BLaER1 treated with 17β-estradiol and CSF1 and Interleukin-3, amounts not matched to agents 10 nM and 100 nM (cell line): ENCODE results near the gene MSMO1.
"Not testable (repeated sequence)": the region's sequence is repeated elsewhere in the genome, so short reads cannot be mapped to it uniquely, and the experiment has no call there.

Experiments used
- H3K27ac ChIP-seq, 11 experiments: shearing (Covaris generic); formaldehyde crosslinking; 2 replicates each; pipeline ENCODE4 v1.8.1; 2022
- H3K27me3 ChIP-seq, 11 experiments: shearing (Covaris generic); formaldehyde crosslinking; 2 replicates each; pipeline ENCODE4 v1.8.1; 2022
- H3K36me3 ChIP-seq, 11 experiments: shearing (Covaris generic); formaldehyde crosslinking; 2 replicates each; pipeline ENCODE4 v1.8.1; 2022
- H3K4me1 ChIP-seq, 10 experiments: shearing (Covaris generic); formaldehyde crosslinking; 2 replicates each; pipeline ENCODE4 v1.8.1; 2022
- H3K4me2 ChIP-seq, 11 experiments: shearing (Covaris generic); formaldehyde crosslinking; 2 replicates each; pipeline ENCODE4 v1.8.1; 2022
- H3K4me3 ChIP-seq, 10 experiments: shearing (Covaris generic); formaldehyde crosslinking; 2 replicates each; pipeline ENCODE4 v1.8.1; 2022
- H3K9ac ChIP-seq, 11 experiments: shearing (Covaris generic); formaldehyde crosslinking; 2 replicates each; pipeline ENCODE4 v1.8.1; 2022
- H3K9me3 ChIP-seq, 11 experiments: shearing (Covaris generic); formaldehyde crosslinking; replicated peaks in 1 of 11; 2 replicates each; pipeline ENCODE4 v1.8.1; 2022
- H4K20me1 ChIP-seq, 11 experiments: shearing (Covaris generic); formaldehyde crosslinking; 2 replicates each; pipeline ENCODE4 v1.8.1; 2022
- Cebpa-rat ChIP-seq, 11 experiments: shearing (Covaris generic); IDR thresholded peaks; 2 replicates each; pipeline ENCODE4 v1.8.1; 2022

MSMO1 gene

GRCh38 chr4:165335163-165335703 is 7.8 kb downstream of the MSMO1 start:
- Histone ChIP-seq H4K20me1 (peaks cover 0 to 74% (median 42%) of the 10 kb centered on the region in 11 experiments; a peak in 14 of 22 replicates), H3K36me3 (peaks cover 52 to 98% (median 85%) of the 10 kb centered on the region in 11 experiments), H3K4me2 (no peak overlapping the region), H3K27me3 (no peaks in the 10 kb centered on the region), H3K4me3 (no peak overlapping the region), H3K9ac (no peak overlapping the region), H3K9me3 (no peaks in the 10 kb centered on the region), H3K4me1 (peaks cover 13 to 27% (median 25%) of the 10 kb centered on the region in 10 experiments), H3K27ac (no peak overlapping the region)
- TF ChIP-seq Cebpa-rat (IDR thresholded peaks at IDR 0.05): no peak

- peaks cover 0 to 59% (median 27%) of the 10 kb centered on the region in 11 experiments; a peak in 13 of 22 replicates for H4K20me1 ChIP-seq
- no peak overlapping the region for H3K27ac ChIP-seq
- H3K4me2 ChIP-seq: no peak overlapping the region
- no peak for TF ChIP-seq Cebpa-rat (IDR thresholded peaks at IDR 0.05)
- no peak overlapping the region for H3K9ac ChIP-seq
- H3K4me3 ChIP-seq: no peak overlapping the region
- H3K4me1 ChIP-seq: peaks cover 0 to 12% (median 10%) of the 10 kb centered on the region in 10 experiments; a peak in 14 of 20 replicates
- H3K27me3 ChIP-seq: no peaks in the 10 kb centered on the region
- H3K9me3 ChIP-seq: no peaks in the 10 kb centered on the region
- peaks cover 63 to 98% (median 82%) of the 10 kb centered on the region in 11 experiments for H3K36me3 ChIP-seq
Observed at GRCh38 chr4:165336743-165337142, 9.3 kb downstream of the MSMO1 start.

GRCh38 chr4:165342340-165342739 is 14.9 kb downstream of the MSMO1 start:
- peaks cover 47 to 69% (median 61%) of the 10 kb centered on the region in 11 experiments for H3K36me3 ChIP-seq
- H3K27me3 ChIP-seq, H3K4me1 ChIP-seq, H4K20me1 ChIP-seq, H3K4me2 ChIP-seq, H3K4me3 ChIP-seq, H3K9ac ChIP-seq, H3K27ac ChIP-seq, H3K9me3 ChIP-seq: not testable (repeated sequence)

DNA sequence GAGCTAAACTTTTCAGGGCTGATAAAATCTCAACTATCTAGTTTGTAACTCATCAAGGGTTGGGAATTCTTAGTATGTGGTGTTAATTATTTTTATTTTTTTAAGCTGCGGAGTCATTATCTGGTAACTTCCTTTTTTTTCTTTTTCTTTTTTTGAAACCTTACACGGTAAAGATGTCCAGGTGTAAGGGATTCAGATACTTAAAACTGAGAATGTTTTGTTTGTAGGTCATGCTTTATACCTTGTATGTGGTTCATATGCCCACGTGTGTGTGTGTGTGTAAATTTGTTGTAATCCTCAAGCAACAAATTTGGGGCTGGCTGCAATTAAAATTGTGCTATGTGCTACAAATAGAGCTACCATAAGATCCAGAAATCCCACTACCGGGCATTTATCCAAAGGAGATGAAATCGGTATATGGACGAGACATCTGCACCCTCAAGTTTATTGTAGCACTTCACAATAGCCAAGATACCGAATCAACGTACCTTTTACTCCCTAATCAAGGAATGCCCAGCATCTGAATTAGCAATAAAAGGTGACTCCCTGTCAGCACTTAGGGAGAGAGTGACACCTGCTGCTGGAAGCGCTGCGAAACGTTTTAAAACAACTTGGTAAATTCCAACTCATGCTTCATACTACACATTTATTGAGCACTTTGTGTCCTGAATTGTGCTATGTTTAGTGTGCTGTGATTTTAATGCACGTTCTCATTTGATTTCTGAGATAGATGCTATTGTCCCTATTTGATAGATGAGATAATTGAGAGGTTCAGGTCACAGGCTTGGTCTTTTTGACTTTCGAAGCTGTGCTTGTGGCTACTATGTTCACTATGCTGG is 16.1 kb downstream of the MSMO1 start:
- H3K9ac ChIP-seq: no peak overlapping the region
- no peaks in the 10 kb centered on the region for H3K4me1 ChIP-seq
- peaks cover 39 to 57% (median 51%) of the 10 kb centered on the region in 11 experiments for H3K36me3 ChIP-seq
- no peak for TF ChIP-seq Cebpa-rat (IDR thresholded peaks at IDR 0.05)
- no peak overlapping the region for H3K4me2 ChIP-seq
- H3K9me3 ChIP-seq: no peaks in the 10 kb centered on the region
- peaks cover 0 to 4% (median 0%) of the 10 kb centered on the region in 11 experiments; a peak in 1 of 22 replicates for H4K20me1 ChIP-seq
- H3K27ac ChIP-seq: no peak overlapping the region
- H3K4me3 ChIP-seq: no peak overlapping the region
- H3K27me3 ChIP-seq: no peaks in the 10 kb centered on the region

DNA sequence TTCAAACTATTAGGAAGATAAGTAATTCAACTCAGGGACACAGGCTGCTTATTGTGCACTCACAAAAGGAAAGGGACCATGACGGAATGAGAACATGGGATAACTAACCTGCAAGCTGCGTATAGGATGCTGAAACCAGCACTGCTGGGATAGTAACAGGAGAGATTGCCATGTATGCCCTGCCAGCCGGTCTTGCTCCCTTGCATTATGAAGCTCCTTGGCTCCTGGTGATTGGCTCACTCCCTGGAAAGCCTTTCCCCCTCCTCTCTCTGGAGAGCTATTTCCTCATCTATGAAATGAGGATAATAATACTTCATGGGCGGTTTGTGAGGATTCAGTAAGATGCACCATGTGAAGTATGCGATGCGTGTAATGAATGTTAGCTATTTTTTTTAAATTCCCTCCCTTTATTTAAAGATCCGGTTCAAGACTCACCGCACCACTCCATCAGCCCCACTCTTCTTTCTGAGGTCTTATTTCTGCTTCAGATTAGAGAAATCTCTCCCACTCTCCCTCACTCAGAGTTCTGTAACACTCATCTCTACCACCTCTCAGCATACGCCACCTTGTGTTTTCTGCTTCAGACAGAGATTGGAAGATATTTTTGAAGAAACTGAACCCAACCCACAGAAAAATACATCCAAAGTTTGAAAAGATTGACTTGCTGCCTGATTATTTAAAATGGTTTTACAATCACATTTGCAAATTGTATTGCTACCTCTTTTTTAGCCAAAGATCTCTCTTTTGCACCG is 18.4 kb downstream of the MSMO1 start:
- Histone ChIP-seq H4K20me1 (peaks cover 0 to 4% (median 0%) of the 10 kb centered on the region in 11 experiments; a peak in 1 of 22 replicates), H3K9me3 (peaks cover 0 to 9% (median under 1%) of the 10 kb centered on the region in 11 experiments; a peak in 7 of 22 replicates), H3K27ac (no peak overlapping the region), H3K4me3 (no peak overlapping the region), H3K27me3 (no peaks in the 10 kb centered on the region), H3K9ac (no peak overlapping the region), H3K4me2 (no peak overlapping the region), H3K4me1 (no peaks in the 10 kb centered on the region), H3K36me3 (peaks cover 18 to 34% (median 29%) of the 10 kb centered on the region in 11 experiments; a peak in 21 of 22 replicates)
- no peak for TF ChIP-seq Cebpa-rat (IDR thresholded peaks at IDR 0.05)

DNA sequence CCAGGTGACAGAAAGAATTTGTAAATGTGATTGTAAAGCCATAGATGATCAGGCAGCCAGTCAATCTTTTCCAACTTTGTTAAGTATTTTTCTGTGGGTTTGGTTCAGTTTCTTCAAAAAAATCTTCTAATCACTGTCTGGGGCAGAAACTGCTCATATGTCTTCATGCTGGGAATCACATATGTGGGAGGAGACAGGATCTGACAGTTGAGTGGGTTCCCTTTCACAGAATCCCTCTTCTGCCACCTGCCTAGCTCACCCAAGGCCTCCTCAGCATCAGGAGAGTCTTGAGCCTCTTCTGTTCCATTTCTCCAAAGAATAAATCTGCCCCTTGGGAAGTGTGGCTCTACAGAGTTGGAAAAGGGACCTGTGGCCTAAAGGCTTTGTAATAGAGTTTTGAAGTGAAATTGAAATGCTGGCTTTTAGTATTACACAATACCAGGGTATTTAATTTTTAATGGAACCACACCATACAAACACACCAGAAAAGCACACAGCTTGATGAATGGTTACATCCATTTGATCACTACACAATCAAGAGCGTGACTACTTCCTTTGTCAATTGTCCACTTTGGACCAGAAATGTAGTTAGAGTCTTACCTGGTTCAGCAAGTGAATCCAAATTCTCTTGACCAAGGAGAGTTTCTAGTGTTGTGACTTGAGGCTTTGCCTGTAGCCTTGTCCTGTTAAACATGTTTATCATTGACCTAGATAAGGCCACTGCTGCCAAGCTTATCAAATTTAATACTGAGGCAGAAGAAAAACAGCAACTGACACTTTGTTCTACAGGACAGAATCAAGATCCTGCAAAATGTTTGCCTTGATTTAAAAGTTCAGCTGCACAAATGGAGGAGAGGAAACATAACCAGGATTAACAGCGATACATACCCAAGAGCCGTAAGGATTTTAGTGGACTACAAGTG is 20.4 kb downstream of the MSMO1 start:
- TF ChIP-seq Cebpa-rat (IDR thresholded peaks at IDR 0.05): peak in 1 of 11 experiments; percentile 55; a peak in 2 of 22 replicates
- H3K4me2 ChIP-seq: no peak overlapping the region
- no peaks in the 10 kb centered on the region for H3K27me3 ChIP-seq
- peaks cover 0 to 13% (median 9%) of the 10 kb centered on the region in 11 experiments; a peak in 11 of 22 replicates for H3K36me3 ChIP-seq
- H3K4me1 ChIP-seq: peaks cover 0 to 15% (median 9%) of the 10 kb centered on the region in 10 experiments; a peak in 15 of 20 replicates
- 0 out of 22 replicates have a peak, but pooled peaks cover 0 to 4% (median 0%) of the 10 kb centered on the region in 11 experiments for H4K20me1 ChIP-seq
- H3K4me3 ChIP-seq: no peak overlapping the region
- peaks cover 0 to 15% (median 4%) of the 10 kb centered on the region in 11 experiments; a peak in 8 of 22 replicates for H3K9me3 ChIP-seq
- H3K27ac ChIP-seq: no peak overlapping the region
- no peak overlapping the region for H3K9ac ChIP-seq

- Histone ChIP-seq H3K27me3 (no peaks in the 10 kb centered on the region), H3K36me3 (no peaks in the 10 kb centered on the region), H3K9me3 (peaks cover 8 to 24% (median 14%) of the 10 kb centered on the region in 11 experiments; a peak in 21 of 22 replicates), H3K27ac (peak overlapping the region in 3 of 11 experiments; percentile 14 to 48 (median 14); a peak in 5 of 22 replicates), H4K20me1 (no peaks in the 10 kb centered on the region), H3K4me3 (no peak overlapping the region), H3K4me1 (peaks cover 0 to 15% (median 9%) of the 10 kb centered on the region in 10 experiments; a peak in 15 of 20 replicates), H3K4me2 (peak overlapping the region in 8 of 11 experiments; percentile 13 to 55 (median 38); a peak in 12 of 22 replicates), H3K9ac (no peak overlapping the region)
- no peak for TF ChIP-seq Cebpa-rat (IDR thresholded peaks at IDR 0.05)
Observed at GRCh38 chr4:165351359-165352130, 24.1 kb downstream of the MSMO1 start.
